HepG2 (cell line): ENCODE results near the gene WNT3A. TPM values are rescaled to one million over a fixed set of nuclear protein-coding genes. Genes with fewer than 3 reads are reported as not detected.

Source experiments
- KLF15 ChIP-seq: sonication (generic); formaldehyde crosslinking; IDR thresholded peaks from 2 replicates; pipeline ENCODE4 v1.8.1; 2023; ENCODE audit warnings: borderline replicate concordance, mild to moderate bottlenecking, inconsistent platforms, missing genetic modification reagents, mixed read lengths
- KMT2A ChIP-seq: sonication (generic); formaldehyde crosslinking; IDR thresholded peaks from 2 replicates; pipeline ENCODE4 v1.4.0; 2020; ENCODE audit warnings: missing genetic modification reagents
- LRRFIP1 ChIP-seq: sonication (generic); formaldehyde crosslinking; conservative IDR thresholded peaks from 2 replicates; pipeline ENCODE4 v1.4.0; 2020; ENCODE audit warnings: missing genetic modification reagents
- NFE2L2 ChIP-seq: fragments of 150-350 bp; IDR thresholded peaks from 2 replicates; pipeline ENCODE4 v1.6.1; 2014; ENCODE audit warnings: low read length
- TP53 ChIP-seq: sonication (generic); formaldehyde crosslinking; conservative IDR thresholded peaks from 2 replicates; pipeline ENCODE4 v1.4.0; 2020; ENCODE audit warnings: missing genetic modification reagents
- U2AF1 ChIP-seq: fragments of 200-400 bp; formaldehyde crosslinking; optimal IDR thresholded peaks from 2 replicates; pipeline ENCODE3; 2017; ENCODE audit warnings: mild to moderate bottlenecking, low read depth, low read length
- ZNF333 ChIP-seq: sonication (generic); formaldehyde crosslinking; IDR thresholded peaks from 2 replicates; pipeline ENCODE4 v1.4.0; 2020; ENCODE audit warnings: mild to moderate bottlenecking, missing genetic modification reagents, borderline replicate concordance
- ZNF576 ChIP-seq: sonication (generic); formaldehyde crosslinking; IDR thresholded peaks from 2 replicates; pipeline ENCODE4 v1.4.0; 2020; ENCODE audit warnings: mild to moderate bottlenecking, missing genetic modification reagents
- ZSCAN12 ChIP-seq: sonication (generic); formaldehyde crosslinking; IDR thresholded peaks from 2 replicates; pipeline ENCODE4 v1.9.0; 2021; ENCODE audit warnings: mild to moderate bottlenecking, missing genetic modification reagents
- ZSCAN22 ChIP-seq: sonication (generic); formaldehyde crosslinking; IDR thresholded peaks from 2 replicates; pipeline ENCODE4 v1.4.0; 2020; ENCODE audit warnings: mild to moderate bottlenecking, missing genetic modification reagents
- ZSCAN5A ChIP-seq: sonication (generic); formaldehyde crosslinking; IDR thresholded peaks from 2 replicates; pipeline ENCODE4 v1.8.0; 2022; ENCODE audit warnings: mild to moderate bottlenecking, missing genetic modification reagents, borderline replicate concordance
- polyA plus RNA-seq, 8 experiments: library from polyadenylated mRNA; depleted of rRNA in 3 of 8; stranded (reverse) in 7 of 8; unstranded in 1 of 8; fragments of >200 nt; fragmentation: Illumina TruSeq in 4 of 8; extraction: Trizol in 4 of 8; gene quantifications; 2 replicates each; pipeline versions ENCODE4 v1.2.1 to v1.2.3, GENCODE V29; 2011 to 2016; ENCODE audit warnings: low read depth in 4 of 8, missing spikeins in 1 of 8, mixed read lengths in 1 of 8; ENCODE audit not compliant: insufficient read depth in 1 of 8
- total RNA-seq, 5 experiments: library from RNA; depleted of rRNA; stranded (reverse); fragments of >200 nt; fragmentation: Illumina TruSeq; extraction: Trizol; gene quantifications; 2 replicates each; pipeline ENCODE4 v1.2.3, GENCODE V29; 2016; ENCODE audit warnings: low read depth in 1 of 5
- TF ChIP-seq, protein P1 (sequence below): sonication (generic); formaldehyde crosslinking; IDR thresholded peaks from 2 replicates; pipeline ENCODE4 v1.5.0; 2020; ENCODE audit warnings: missing genetic modification reagents, mild to moderate bottlenecking, borderline replicate concordance
- TF ChIP-seq, protein P2 (sequence below), 2 experiments: sonication (generic) in 1 of 2; formaldehyde crosslinking in 1 of 2; IDR thresholded peaks; 2 replicates each; pipeline versions ENCODE4 v1.6.1 to v1.9.0; 2014 to 2022; ENCODE audit warnings: antibody characterized with exemption in 1 of 2, borderline replicate concordance in 1 of 2, inconsistent platforms in 1 of 2, low read depth in 1 of 2, missing genetic modification reagents in 1 of 2
- TF ChIP-seq, protein P3 (sequence below): sonication (generic); formaldehyde crosslinking; IDR thresholded peaks from 2 replicates; pipeline ENCODE4 v1.5.0; 2020; ENCODE audit warnings: missing genetic modification reagents

WNT3A gene
- total and polyA plus RNA-seq, 2 of the 13 experiments (the other 11 are each of a cell fraction or from before 2014, with no cell fraction given) = not detected

GRCh38 chr1:228109073-228109961, 102.5 kb downstream of the WNT3A start, which contains the start of gene MRPL55 (continued):
- TF ChIP-seq, protein P1, sequence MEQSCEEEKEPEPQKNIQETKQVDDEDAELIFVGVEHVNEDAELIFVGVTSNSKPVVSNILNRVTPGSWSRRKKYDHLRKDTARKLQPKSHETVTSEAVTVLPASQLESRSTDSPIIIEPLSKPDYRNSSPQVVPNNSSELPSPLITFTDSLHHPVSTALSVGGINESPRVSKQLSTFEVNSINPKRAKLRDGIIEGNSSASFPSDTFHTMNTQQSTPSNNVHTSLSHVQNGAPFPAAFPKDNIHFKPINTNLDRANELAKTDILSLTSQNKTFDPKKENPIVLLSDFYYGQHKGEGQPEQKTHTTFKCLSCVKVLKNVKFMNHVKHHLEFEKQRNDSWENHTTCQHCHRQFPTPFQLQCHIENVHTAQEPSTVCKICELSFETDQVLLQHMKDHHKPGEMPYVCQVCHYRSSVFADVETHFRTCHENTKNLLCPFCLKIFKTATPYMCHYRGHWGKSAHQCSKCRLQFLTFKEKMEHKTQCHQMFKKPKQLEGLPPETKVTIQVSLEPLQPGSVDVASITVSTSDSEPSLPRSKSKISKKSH = no peak
- no peak for TF ChIP-seq LRRFIP1 (CRISPR knock-in tag)
- peak; percentile 81 for TF ChIP-seq KMT2A
- TF ChIP-seq, protein P2, sequence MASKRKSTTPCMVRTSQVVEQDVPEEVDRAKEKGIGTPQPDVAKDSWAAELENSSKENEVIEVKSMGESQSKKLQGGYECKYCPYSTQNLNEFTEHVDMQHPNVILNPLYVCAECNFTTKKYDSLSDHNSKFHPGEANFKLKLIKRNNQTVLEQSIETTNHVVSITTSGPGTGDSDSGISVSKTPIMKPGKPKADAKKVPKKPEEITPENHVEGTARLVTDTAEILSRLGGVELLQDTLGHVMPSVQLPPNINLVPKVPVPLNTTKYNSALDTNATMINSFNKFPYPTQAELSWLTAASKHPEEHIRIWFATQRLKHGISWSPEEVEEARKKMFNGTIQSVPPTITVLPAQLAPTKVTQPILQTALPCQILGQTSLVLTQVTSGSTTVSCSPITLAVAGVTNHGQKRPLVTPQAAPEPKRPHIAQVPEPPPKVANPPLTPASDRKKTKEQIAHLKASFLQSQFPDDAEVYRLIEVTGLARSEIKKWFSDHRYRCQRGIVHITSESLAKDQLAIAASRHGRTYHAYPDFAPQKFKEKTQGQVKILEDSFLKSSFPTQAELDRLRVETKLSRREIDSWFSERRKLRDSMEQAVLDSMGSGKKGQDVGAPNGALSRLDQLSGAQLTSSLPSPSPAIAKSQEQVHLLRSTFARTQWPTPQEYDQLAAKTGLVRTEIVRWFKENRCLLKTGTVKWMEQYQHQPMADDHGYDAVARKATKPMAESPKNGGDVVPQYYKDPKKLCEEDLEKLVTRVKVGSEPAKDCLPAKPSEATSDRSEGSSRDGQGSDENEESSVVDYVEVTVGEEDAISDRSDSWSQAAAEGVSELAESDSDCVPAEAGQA (IDR thresholded peaks at IDR 0.05; ENCODE audit: low read depth) = peak; percentile 99
- TF ChIP-seq, protein P2 (CRISPR knock-in tag; IDR thresholded peaks at IDR 0.05; ENCODE audit: borderline replicate concordance) = no peak
- TF ChIP-seq ZSCAN22 (CRISPR knock-in tag) = no peak
- no peak for TF ChIP-seq ZSCAN5A (CRISPR knock-in tag)
- no peak for TF ChIP-seq TP53
- peak; percentile 27; the same call in 1 of the 2 replicates for TF ChIP-seq ZNF576 (CRISPR knock-in tag)
- TF ChIP-seq ZNF333 = no peak
- TF ChIP-seq KLF15 (CRISPR knock-in tag) = no peak
- TF ChIP-seq ZSCAN12 = 0 out of 2 replicates have a peak, but pooled peaks have one; percentile 5
- TF ChIP-seq, protein P3, sequence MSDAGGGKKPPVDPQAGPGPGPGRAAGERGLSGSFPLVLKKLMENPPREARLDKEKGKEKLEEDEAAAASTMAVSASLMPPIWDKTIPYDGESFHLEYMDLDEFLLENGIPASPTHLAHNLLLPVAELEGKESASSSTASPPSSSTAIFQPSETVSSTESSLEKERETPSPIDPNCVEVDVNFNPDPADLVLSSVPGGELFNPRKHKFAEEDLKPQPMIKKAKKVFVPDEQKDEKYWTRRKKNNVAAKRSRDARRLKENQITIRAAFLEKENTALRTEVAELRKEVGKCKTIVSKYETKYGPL (CRISPR knock-in tag) = no peak
- no peak for TF ChIP-seq NFE2L2
- TF ChIP-seq U2AF1 = peak; percentile 82
